ENCODE data around the gene MMAB. TPM values are rescaled to one million over a fixed set of nuclear protein-coding genes. Genes with fewer than 3 reads are reported as not detected.
A peak's percentile ranks its signal among the peaks of the same experiment; 100 is the strongest.

The MMAB gene
- 22.5 and 33.6 TPM in 2 replicates for total RNA-seq

GRCh38 chr12:109573029-109573913, at the start of gene MMAB, which contains the start of gene MVK:
Gene MMAB, minus strand, starts transcription at chr12:109573504. Its CDS starts 24 bp downstream, at chr12:109573480.
Gene MVK, plus strand, starts transcription at chr12:109573794. Its CDS starts 1,029 bp downstream, at chr12:109574823.
- peak; percentile 94 for DNase-seq (ENCODE audit: extremely low read depth, low read depth, low spot score)

- no peak for DNase-seq (ENCODE audit: extremely low read depth, low read depth, low spot score)
Measured at GRCh38 chr12:109621901-109622364, 48.6 kb upstream of the MMAB start.

GRCh38 chr12:109621211-109621694, 47.9 kb upstream of the MMAB start:
- DNase-seq (ENCODE audit: extremely low read depth, low read depth, low spot score), result no peak

- no peak for DNase-seq (ENCODE audit: extremely low read depth, low read depth, low spot score)
Measured at GRCh38 chr12:109619002-109619604, 45.8 kb upstream of the MMAB start.

GRCh38 chr12:109618082-109618481, 44.8 kb upstream of the MMAB start:
- DNase-seq (ENCODE audit: extremely low read depth, low read depth, low spot score), result no peak

GRCh38 chr12:109617491-109617890, 44.2 kb upstream of the MMAB start:
- DNase-seq (ENCODE audit: extremely low read depth, low read depth, low spot score), result no peak

GRCh38 chr12:109615556-109616229, 42.4 kb upstream of the MMAB start:
- DNase-seq (ENCODE audit: extremely low read depth, low read depth, low spot score), result no peak

- no peak for DNase-seq (ENCODE audit: extremely low read depth, low read depth, low spot score)
Measured at GRCh38 chr12:109613649-109614455, 40.5 kb upstream of the MMAB start.

- DNase-seq (ENCODE audit: extremely low read depth, low read depth, low spot score), result no peak
Measured at GRCh38 chr12:109612975-109613502, 39.7 kb upstream of the MMAB start.

GRCh38 chr12:109612003-109612402, 38.7 kb upstream of the MMAB start:
- no peak for DNase-seq (ENCODE audit: extremely low read depth, low read depth, low spot score)

GRCh38 chr12:109611223-109611622, 37.9 kb upstream of the MMAB start:
- no peak for DNase-seq (ENCODE audit: extremely low read depth, low read depth, low spot score)

GRCh38 chr12:109610523-109610922, 37.2 kb upstream of the MMAB start:
- no peak for DNase-seq (ENCODE audit: extremely low read depth, low read depth, low spot score)

- DNase-seq (ENCODE audit: extremely low read depth, low read depth, low spot score), result no peak
Measured at GRCh38 chr12:109609342-109609741, 36.0 kb upstream of the MMAB start.

GRCh38 chr12:109608793-109609192, 35.5 kb upstream of the MMAB start:
- DNase-seq (ENCODE audit: extremely low read depth, low read depth, low spot score), result no peak

GRCh38 chr12:109608270-109608669, 35.0 kb upstream of the MMAB start:
- no peak for DNase-seq (ENCODE audit: extremely low read depth, low read depth, low spot score)

- no peak for DNase-seq (ENCODE audit: extremely low read depth, low read depth, low spot score)
Measured at GRCh38 chr12:109607618-109608017, 34.3 kb upstream of the MMAB start.

- DNase-seq (ENCODE audit: extremely low read depth, low read depth, low spot score), result no peak
Measured at GRCh38 chr12:109606320-109607028, 33.2 kb upstream of the MMAB start.

GRCh38 chr12:109605599-109606228, 32.4 kb upstream of the MMAB start:
- no peak for DNase-seq (ENCODE audit: extremely low read depth, low read depth, low spot score)

GRCh38 chr12:109605016-109605415, 31.7 kb upstream of the MMAB start:
- no peak for DNase-seq (ENCODE audit: extremely low read depth, low read depth, low spot score)
